Left kidney (tissue), 2 donors: ENCODE data around the gene CACNG4. TPM values are rescaled to one million over a fixed set of nuclear protein-coding genes. Genes with fewer than 3 reads are reported as not detected.

Source experiments
- DNase-seq: peaks from one replicate; pipeline ENCODE4 v3.0.0-alpha.2; 2013
- polyA plus RNA-seq: library from polyadenylated mRNA; unstranded; fragments of 120-200 nt; gene quantifications from one replicate; pipeline ENCODE4 v1.2.1, GENCODE V29; 2013; ENCODE audit not compliant: insufficient read length

Gene CACNG4
- polyA plus RNA-seq, 1 donor, result 3.5 TPM

DNA sequence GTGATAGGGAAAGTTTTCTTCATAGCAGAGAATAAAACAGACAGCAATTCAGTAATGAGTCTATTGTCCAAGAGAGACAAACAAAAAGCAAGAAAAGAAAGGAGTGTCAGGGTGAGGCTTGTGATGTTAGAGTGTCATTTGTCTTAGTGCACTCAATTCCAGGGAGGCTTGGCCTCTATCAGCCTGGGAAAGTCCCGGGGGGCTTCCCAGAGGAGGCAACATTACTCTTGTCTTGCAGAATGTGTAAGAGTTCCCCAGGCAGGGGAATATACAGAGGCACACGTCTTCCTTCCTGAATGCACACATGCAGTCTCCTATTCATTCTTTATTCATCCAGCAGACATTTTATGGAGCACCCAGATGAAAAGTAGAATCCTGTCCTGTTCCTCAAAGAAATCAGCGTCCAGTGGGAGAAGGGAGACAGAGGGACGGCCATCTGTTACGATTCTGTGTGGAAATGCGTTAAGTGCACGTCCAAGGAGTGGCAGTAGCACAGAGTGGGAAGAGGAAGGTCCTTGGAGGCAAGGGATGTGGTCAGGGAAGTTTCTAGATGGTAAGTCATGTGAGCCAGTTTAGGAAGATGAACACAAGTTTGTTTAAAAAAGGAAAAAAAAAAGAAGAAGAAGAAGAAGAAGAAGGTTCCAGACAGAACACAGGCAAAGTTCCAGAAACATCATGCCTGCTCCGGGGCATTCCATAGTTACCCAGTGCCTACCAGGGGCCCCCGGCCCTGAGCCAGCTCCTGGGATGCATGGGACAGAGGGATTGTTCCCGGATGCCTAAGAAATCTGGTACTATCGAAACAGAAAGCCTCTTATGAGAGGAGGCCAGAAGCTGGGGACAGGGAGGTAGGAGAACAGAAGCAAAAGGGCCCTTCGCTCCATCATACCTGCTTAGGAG, 21.1 kb downstream of the CACNG4 start:
- DNase-seq, result no peak

- no peak for DNase-seq
Measured at GRCh38 chr17:66986659-66987058, 22.2 kb downstream of the CACNG4 start.

GRCh38 chr17:66987059-66987616, 22.6 kb downstream of the CACNG4 start:
- DNase-seq, result no peak

GRCh38 chr17:66988069-66988798, 23.7 kb downstream of the CACNG4 start:
- DNase-seq, result no peak

DNA sequence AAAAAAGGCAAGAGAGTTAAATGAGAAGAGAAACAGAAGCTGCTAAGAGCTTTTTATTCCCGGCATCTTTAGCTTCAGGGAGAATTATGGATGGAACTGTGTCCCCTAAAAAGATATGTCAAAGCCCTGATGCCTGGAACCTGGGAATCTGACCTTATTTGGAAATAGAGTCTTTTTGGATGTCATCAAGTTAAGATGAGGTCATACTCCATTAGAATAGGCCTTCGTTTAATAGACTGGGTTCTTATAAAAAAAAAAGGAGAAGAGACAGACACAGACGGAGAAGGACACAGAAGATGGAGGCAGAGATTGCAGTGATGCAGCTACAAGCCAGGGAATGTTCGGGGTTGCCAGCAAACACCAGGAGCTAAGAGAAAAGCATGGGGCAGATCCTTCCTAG, 24.6 kb downstream of the CACNG4 start:
- no peak for DNase-seq

- no peak for DNase-seq
Measured at GRCh38 chr17:66989579-66989978, 25.1 kb downstream of the CACNG4 start.

- DNase-seq, result no peak
Measured at GRCh38 chr17:66990047-66990446, 25.5 kb downstream of the CACNG4 start.

GRCh38 chr17:66992911-66993442, 28.5 kb downstream of the CACNG4 start:
- DNase-seq, result no peak

DNA sequence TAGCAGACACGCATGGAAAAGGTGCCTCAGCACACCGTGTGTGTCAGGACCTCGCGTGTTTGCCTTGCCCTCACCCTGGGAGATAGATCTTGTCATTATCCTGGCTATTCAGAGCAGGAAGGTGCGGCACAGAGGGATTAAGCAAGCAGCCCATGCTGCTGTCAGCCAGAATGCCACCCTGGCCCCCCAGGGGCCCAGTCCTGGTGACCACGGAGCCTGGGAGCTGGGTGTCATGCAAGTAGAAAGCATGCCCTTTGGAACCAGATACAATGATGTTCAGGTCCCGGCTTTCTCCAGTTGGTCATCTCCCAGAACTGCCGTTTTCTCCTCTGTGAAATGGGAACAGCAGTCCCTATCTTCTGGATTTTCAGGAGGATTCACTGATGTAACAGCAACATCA, 29.9 kb downstream of the CACNG4 start:
- no peak for DNase-seq

- no peak for DNase-seq
Measured at GRCh38 chr17:66994930-66995535, 30.5 kb downstream of the CACNG4 start.

DNA sequence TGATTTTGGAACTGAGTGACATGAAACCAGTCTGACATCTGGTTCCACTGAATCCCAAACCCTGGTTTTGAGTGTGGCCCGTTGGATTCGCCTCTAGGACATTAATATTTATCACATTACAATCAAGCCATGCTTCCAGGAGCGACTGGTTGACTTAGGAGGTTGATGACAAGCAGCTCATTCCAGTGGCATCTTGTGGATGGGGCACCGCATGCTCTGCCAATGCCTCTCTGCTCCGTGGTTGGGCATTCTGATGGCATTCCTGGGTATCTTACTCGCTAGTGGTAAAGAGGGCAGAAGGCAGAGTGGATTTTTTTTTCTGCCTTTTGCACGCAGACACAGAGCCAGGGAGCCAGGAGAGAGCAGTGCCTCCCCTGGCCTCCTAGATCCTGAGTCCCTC, 31.4 kb downstream of the CACNG4 start:
- DNase-seq, result no peak

DNA sequence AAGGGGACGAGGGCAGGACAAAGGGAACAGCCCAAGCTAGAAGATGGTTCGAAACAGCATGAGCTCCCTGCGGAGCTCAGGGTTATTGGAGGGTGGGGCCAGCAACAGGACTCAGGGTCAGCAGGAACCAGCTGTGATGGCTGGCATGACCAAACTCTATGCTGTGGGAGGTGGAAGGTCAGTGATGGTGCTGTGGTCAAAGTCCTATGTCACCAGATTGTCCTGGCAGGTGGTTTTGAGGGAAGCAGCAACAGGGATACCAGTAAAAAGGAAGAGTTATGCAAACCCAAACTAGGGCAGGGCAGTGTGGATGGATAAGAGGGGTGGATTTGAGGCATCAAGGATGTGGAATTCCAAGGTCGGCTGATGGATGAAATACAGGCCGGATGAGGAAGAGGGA, 32.4 kb downstream of the CACNG4 start:
- no peak for DNase-seq

- DNase-seq, result no peak
Measured at GRCh38 chr17:67003231-67003630, 38.7 kb downstream of the CACNG4 start.

DNA sequence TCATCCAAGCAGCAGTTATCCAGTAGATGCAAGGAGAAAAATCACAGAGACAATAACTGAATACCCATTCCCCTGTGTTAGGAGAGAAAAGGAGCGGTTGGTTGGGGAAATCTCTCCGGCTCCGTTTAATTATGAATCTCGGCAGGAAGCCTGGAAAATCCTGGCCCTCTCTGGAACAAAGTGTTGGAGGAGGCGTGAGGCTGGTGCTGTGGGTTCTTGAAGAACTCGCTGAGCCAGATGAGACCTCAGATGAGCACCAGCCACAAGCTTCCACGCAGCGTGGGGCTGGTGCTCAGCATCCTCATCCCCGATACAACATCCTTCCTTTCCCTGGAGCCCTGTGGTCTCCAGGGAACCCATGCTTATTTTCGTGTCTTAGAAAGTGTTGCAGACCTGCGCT, 39.7 kb downstream of the CACNG4 start:
- no peak for DNase-seq

GRCh38 chr17:67007266-67007665, 42.8 kb downstream of the CACNG4 start:
- DNase-seq, result no peak

DNA sequence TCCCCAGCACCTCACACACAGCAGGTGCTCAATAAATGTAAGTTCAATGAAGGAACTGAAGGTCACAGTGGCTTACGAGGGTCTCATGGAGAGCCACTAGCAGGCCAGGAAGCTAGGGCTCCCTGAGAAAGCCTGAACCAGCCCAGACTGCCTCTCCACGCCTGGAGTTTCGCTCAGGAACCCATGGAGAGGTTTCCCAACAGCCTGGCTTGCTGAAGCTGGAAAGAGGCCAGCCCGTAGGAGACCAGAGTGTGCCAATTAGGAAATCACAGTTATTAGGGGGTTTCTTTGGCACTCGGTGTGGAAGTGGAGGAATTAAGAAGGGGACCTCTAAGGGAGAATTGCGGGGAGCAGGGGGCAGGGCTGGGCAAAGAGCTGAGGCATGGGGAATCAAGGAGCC, 43.6 kb downstream of the CACNG4 start:
- no peak for DNase-seq

DNA sequence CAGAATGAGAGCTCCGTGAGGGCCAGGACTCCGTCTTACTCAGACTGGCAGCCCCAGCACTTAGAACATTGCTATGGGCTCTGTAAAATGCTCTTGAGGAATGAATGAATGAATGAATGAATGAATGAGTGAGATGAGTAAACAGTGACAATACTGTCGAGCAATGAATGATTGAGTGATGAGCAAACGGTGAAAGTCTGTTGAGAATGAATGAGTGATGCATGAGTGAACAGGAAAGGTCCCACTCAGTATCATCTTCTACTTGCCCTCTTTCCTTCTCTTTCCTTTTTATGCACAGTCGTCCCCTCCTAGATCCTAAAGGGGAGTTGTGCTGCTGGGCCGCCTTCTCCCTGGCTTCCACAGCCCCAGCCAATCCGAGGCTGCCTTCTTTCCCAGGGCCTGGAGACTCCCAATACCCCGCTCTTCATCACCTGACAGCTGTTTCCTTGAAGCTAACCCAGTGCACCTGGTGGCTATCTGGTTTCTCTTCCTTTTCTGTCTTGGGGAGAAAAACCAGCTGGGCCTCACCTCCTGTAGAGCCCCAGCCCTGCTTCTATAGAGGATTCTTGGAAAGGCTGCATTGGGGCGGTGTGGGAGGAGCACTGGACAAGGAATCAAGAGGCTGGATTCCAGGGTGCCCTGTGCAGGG, 47.1 kb downstream of the CACNG4 start:
- no peak for DNase-seq

DNA sequence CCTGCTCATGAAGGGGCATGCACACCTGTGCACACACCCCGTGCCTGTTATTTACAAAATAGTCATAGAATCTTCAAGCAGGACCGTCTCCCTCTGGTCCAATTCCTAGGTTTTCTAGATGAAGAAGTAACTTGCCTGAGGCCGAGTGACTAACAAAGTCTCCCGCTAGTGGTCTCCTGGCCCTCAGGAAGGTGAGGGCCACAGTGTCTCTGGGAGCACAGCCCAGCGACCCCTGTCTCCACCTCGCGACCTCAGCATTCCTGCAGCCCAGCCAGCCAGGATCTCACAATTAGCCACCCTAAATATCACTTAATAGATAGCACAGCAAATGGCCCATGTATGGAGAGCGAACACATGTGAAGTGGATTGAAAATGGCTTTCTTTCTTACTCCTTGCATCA, 49.4 kb downstream of the CACNG4 start:
- no peak for DNase-seq

DNA sequence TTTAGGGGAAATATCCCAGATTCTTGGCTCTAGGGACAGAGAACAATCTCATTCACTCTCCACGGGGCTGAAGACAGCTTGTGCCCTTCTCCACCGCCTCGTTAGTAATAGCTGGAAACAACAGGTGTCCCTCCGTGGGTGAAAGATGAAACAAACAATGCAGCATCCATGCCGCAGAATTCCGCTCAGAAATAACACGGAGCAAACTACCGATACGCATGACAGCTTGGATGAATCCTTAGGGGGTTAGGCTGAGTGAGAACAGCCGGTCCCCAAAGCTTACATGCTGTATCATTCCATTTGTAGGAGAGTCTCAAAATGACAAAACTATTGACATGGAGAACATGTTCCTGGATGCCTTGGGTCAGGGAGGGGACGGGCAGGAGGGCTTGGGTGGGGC, 50.5 kb downstream of the CACNG4 start:
- no peak for DNase-seq

DNA sequence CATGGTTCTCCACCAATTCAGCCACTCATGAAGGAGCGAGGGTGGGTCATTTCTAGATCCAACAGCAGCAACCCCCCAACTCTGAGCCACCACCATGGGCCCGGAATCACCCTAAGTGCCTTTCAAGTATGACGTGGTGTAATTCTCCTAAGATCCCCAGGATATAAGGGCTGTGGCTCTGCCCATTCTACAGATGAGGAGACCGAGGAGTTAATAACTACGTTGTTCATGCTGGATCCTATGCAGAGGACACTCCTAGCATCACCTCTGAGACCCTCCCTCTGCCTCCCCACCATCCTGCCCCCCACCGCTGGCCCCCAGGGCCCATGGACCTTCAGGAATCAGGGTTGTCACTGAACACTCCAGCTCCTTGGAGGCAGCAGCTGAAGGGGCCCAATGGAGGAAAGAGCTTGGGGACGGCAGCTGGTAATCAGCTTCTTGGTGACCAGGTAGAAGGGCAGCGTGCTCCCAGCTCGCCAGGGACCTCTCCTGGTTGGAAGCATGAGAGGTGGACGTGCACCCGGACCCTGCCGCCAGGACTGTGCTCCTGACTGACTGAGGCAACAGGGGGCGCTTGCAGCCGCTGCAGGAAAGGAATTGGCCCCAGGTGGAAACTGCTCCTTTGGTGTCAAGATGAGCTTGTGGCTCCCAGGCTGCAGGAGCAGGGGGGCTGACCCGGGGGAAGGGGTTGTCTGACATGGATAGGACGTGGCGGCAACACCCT, 51.7 kb downstream of the CACNG4 start:
- no peak for DNase-seq

DNA sequence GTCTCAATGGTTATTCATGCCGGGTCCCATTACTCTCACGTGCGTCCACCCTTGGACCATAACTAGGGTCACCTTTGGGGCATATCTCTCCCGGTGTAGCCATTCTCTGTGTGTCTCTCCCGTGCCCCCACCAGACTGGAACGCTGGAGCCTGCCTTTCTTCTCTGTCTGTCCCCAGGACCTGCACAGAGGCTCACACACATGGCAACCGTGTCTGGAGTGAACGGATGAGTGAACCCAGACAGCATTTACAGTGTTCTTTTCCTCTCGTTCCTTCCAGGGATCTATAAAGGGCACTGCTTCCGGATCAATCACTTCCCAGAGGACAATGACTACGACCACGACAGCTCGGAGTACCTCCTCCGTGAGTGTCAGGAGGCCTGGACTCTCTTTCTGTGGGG, 53.4 kb downstream of the CACNG4 start:
- DNase-seq, result no peak
